Mesodermal cell (in vitro differentiated cells): ENCODE results near the gene HIBCH.

Experiments
- H3K27ac ChIP-seq: 2 replicates; pipeline ENCODE4 v1.7.0; 2013; ENCODE audit warnings: mild to moderate bottlenecking, low read depth, low read length, moderate library complexity; ENCODE audit not compliant: severe bottlenecking
- H3K36me3 ChIP-seq: 2 replicates; pipeline ENCODE4 v1.7.1; 2013; ENCODE audit warnings: mild to moderate bottlenecking, low read length, moderate library complexity; ENCODE audit not compliant: control insufficient read depth, insufficient read depth
- H3K4me1 ChIP-seq: one replicate; pipeline ENCODE4 v1.7.1; 2013; ENCODE audit warnings: mild to moderate bottlenecking, low read length; ENCODE audit not compliant: insufficient read depth, control insufficient read depth, poor library complexity, severe bottlenecking
- H3K4me3 ChIP-seq: 2 replicates; pipeline ENCODE4 v1.7.0; 2013; ENCODE audit warnings: low read length, control low read depth, mild to moderate bottlenecking; ENCODE audit not compliant: insufficient read depth, poor library complexity, severe bottlenecking; ENCODE audit errors: extremely low read depth
- H3K9me3 ChIP-seq: 2 replicates; pipeline ENCODE4 v1.7.1; 2013; ENCODE audit warnings: mild to moderate bottlenecking, low read length, moderate library complexity; ENCODE audit not compliant: control insufficient read depth
- WGBS, 2 experiments: methylation state at CpG; one replicate each; pipeline ENCODE4 v1.1.5; 2013; ENCODE audit warnings: missing lambda C conversion rate in 2 of 2; ENCODE audit not compliant: insufficient coverage in 2 of 2; 5-methylcytosine and 5-hydroxymethylcytosine counted together

HIBCH gene

DNA sequence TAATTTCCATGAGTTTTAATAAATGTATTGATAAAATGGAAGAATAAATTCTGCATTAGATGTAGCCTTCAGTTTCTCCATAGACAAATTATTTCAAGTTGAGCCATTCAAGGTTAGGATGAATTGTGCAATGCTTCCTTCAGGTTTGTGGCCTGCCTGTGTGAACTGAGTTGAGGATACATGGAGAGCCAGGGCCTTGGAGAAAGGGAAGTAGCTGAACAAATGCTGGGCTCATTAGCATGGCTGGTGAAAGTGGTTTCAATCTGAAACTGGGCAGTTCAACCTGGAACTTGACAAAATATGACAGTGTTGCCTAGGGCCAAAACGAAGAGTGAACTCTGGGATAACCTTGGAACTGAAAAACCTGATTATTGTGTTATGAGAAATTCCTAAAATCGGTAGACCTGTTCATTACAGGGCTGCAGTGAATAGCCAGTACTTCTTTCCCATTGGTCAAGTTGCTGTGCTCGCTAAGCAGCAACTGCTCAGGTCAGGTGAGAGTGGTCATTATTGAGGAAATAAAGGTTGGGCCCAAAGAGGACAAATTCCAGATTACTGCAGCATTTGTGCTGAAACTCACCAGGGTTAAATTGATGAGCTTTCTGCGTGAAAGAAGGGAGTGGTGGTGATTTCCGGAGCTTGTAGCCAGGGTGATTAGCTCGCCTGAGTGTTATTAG is 36.5 kb upstream of the HIBCH start:
- Histone ChIP-seq H3K4me3 (no peak overlapping the region), H3K36me3 (no peaks in the 10 kb centered on the region), H3K4me1 (peaks cover 17% of the 10 kb centered on the region), H3K27ac (no peak overlapping the region), H3K9me3 (no peaks in the 10 kb centered on the region)
- WGBS, 2 experiments = 77 to 87% methylated on average over 5 to 6 of the region's 6 CpGs

DNA sequence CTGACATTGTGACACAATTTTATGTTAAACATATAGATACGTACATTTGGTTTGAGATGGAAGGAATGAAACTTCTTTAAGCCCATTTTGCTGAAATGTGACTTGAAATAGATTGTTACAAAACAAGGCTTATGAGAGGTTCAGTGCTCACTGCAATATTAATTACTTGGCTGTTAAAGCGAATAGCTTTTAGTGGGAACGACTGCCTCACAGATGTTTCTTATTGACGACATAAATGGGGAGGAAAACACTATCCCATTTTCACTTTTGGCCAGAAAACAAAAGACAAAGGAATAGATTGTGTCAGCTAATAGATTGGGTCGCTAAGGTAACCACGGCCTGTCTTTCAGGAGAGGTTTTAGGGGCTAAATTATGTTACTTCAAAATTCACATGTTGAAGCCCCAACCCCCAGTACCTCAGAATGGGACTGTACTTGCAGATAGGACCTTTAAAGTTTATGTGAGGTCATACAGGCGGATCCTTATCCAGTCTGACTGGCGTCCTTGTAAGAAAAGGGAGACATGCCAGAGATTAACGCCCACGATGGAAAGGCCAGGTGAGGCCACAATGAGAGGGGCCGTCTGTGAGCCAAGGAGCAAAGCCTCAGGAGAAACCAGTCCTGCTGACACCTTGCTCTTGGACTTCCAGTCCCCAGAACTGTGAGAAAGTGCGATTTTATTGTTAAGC is 34.5 kb upstream of the HIBCH start:
- Histone ChIP-seq H3K9me3 (no peaks in the 10 kb centered on the region), H3K36me3 (no peaks in the 10 kb centered on the region), H3K4me1 (peaks cover 14% of the 10 kb centered on the region), H3K4me3 (no peak overlapping the region), H3K27ac (no peak overlapping the region)
- 89 to 92% methylated on average over 8 of the region's 12 CpGs for WGBS, 2 experiments

DNA sequence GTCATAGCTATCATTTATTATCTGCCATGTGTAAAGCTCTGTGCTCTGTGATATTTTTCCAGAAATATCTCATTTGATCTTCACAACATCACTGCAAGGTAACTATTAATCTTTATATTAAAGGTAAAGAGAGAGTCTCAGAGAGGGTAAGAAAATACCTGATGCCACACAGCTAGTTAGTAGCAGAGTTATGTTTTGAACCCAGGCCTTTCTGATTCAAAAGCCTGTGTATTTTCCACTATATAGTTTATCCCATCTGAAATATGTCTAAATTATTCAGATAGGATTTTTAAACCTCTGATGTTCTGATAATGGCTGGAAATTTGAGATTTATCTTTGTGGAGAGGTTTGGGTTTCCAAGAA is 33.9 kb upstream of the HIBCH start:
- Histone ChIP-seq H3K4me1 (peaks cover 14% of the 10 kb centered on the region), H3K36me3 (no peaks in the 10 kb centered on the region), H3K9me3 (no peaks in the 10 kb centered on the region), H3K27ac (peak overlapping the region; percentile 77), H3K4me3 (no peak overlapping the region)

DNA sequence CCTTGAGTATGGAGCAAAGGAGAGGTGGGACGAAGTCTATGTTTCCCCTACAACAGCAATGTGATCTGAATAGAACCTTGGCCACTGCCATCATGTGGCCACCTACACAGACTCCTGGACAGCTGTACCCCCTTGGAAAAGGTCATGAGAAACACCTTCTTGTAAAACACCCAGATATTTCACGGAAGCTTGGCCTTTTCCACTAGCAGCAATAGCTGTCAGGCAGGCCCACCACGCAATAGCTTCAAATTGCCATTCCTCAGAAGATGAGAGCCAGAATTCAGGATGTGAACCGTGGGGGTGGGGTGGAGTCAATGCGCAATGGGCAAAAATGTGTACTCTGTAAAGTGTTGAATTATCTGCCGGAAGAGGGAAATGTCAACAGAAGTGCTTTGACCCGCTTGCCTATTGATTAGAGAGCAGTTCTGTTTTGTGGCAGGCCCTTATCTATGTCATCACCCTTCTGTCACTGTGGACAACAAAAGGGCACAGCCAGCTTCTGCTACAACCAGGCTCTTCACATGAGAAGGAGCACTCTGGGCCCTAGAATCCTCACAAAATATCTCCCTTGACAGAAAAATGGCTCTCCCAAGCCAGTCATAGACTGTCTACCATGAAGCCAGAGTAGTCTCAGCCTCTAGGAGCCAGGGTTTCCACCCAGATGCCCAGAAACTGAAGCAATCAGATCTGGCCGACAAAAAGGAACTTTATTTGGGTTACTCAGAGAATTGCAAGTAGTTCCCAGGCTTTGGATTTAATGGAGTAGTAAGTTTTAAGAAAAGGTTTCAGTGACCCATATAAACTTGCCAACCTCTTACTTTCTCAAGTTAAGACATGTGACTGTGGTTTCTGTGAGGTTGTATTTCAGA is 33.3 kb upstream of the HIBCH start:
- Histone ChIP-seq H3K4me1 (peaks cover 14% of the 10 kb centered on the region), H3K27ac (peak overlapping the region; percentile 77), H3K36me3 (no peaks in the 10 kb centered on the region), H3K9me3 (no peaks in the 10 kb centered on the region), H3K4me3 (no peak overlapping the region)
- WGBS, 2 experiments = 70 to 73% methylated on average over 6 to 7 of the region's 8 CpGs

DNA sequence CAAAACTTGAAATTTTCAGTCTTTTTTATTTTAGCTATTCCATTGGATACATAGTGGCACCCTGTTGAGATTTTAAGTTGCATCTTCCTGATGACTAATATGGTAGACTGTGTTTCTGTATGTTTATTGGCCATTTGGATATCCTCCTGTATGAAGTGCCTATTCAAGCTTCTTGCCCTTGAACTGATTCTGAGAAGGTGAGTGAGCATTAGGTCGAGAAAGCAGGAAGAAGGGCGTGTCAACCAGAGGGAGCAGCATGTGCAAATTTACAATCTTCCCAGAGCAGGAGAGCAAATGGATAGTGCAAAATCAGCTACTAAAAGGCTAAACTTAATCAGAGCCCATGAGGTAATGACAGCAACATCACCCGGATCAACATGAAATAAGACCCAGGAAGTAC is 32.3 kb upstream of the HIBCH start:
- Histone ChIP-seq H3K4me1 (peaks cover 14% of the 10 kb centered on the region), H3K4me3 (no peak overlapping the region), H3K9me3 (no peaks in the 10 kb centered on the region), H3K36me3 (no peaks in the 10 kb centered on the region), H3K27ac (no peak overlapping the region)
- 93 to 100% methylated on average over 2 to 3 of the region's 3 CpGs for WGBS, 2 experiments

DNA sequence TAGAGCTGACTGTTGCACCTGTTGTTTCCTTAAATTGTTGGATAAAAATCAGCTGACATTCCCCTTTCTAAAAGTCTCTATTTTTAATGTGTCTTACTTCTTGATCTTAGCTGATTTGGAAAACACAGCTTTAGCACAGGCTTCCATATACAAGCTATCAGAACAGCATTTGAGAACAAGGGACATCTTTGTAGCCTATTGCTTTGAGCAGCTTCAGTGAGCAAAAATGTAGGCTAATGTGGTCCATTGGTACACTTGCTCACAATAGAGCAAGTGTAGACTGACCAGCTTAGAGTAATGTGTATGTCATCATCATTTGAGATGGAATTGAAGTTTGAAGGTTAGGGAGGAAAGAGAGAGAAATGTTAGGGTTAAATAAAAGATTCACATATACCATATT is 30.7 kb upstream of the HIBCH start:
- Histone ChIP-seq H3K36me3 (no peaks in the 10 kb centered on the region), H3K9me3 (no peaks in the 10 kb centered on the region), H3K4me3 (no peak overlapping the region), H3K4me1 (peaks cover 14% of the 10 kb centered on the region), H3K27ac (no peak overlapping the region)

DNA sequence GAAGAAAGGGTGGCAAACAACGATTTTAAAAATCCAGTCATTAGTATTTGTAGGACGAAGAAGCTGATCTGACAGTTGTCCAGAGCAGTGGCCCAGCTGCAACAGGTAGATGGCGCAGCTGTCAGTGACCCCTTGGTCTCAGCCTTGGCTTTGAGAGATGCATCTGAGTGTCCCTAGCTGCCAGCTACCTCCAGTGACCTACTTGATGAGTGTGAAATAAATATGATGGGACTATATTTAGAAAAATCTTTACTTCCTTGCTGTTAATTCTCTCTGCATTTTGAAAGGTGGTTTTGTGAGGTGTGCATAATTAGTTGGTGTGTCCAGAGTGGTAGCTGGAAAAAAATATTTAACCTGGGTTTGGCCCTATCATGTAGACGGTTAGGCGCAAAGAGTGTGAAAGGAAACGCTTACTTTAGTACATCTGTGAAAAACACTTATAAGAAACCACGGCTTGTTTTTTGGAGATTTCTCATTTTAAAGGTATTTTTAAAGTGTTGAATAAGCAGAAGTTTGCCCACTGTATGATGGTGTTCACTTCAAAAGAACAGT is 24.7 kb upstream of the HIBCH start:
- 45 to 52% methylated on average over 6 to 7 of the region's 7 CpGs for WGBS, 2 experiments
- peaks cover 8% of the 10 kb centered on the region for H3K4me1 ChIP-seq
- H3K36me3 ChIP-seq = no peaks in the 10 kb centered on the region
- no peaks in the 10 kb centered on the region for H3K9me3 ChIP-seq
- peak overlapping the region; percentile 73 for H3K27ac ChIP-seq
- peak overlapping the region; percentile 62 for H3K4me3 ChIP-seq

DNA sequence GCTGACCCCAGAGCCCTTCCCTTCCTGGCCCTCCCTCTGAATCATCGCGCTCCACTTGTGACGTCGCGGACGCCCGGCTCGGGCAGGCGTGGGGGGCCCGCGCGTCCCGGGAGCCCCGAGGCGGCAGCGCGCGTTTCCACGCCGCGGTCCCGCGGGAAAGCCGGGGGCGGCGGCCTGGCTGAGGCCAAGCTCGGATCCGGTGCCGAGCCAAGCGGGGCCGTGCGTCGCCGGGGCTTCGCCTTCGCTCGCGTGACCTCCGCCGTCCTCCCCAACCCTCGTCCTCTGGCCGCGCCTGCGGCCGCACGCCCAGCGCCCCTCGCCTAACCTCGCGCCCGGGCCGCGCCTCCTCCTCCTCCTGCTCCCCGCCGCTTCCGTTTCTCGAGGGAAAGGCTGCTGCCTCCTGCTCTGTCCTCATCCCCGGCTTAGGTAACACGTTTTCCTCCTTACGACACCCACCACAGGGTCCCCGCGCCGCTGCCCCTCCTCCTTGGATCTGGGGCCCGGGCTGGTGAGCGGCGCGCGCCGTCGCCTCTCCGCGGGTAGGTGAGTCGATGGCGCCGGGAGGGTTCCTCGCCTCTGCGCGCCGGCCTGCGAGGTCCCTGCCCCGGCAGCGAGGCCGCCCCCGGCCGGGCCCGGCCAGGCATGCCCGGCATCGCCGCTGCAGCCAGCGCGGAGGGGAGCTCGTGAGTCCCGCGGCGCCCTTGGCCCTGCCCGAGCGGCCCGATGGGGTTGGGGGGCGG is 24.1 kb upstream of the HIBCH start, which contains the start of gene INPP1:
INPP1 (plus strand) TSS at position 54 of the 740 bp plus-strand sequence. CDS start 16,514 bp downstream, outside the sequence.
- Histone ChIP-seq H3K27ac (peak within 1 kb of the TSS; percentile 73), H3K36me3 (no peaks in the 10 kb centered on the region), H3K9me3 (no peaks in the 10 kb centered on the region), H3K4me1 (peaks cover 8% of the 10 kb centered on the region), H3K4me3 (peak within 1 kb of the TSS; percentile 62)
- WGBS, 2 experiments = 1 to 3% methylated on average over 66 to 83 of the region's 99 CpGs

DNA sequence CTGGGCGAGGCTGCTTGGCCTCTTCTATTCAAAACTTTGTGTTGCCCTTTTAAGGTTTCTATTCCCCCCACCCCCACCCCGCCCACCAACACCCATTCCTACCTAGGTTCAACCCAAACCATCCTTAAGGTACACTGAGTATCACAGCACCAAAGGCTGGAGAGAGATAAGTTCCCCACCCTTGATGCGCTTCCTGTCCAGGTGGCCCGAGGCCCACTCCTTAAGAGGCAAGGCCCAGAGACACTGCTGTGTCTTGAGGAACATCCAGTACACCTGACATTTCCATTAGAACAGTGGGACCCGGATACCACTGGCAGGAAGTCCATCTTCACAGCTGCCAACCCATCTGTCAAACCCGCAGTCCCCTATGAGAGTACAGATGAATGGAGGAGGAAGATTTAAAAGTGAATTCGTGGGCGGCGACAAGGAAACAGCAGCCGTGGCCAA is 23.5 kb upstream of the HIBCH start:
- no peaks in the 10 kb centered on the region for H3K36me3 ChIP-seq
- WGBS, 2 experiments = 46 to 57% methylated on average over 7 of the region's 10 CpGs
- H3K4me1 ChIP-seq = peaks cover 8% of the 10 kb centered on the region
- peak overlapping the region; percentile 73 for H3K27ac ChIP-seq
- no peaks in the 10 kb centered on the region for H3K9me3 ChIP-seq
- peak overlapping the region; percentile 62 for H3K4me3 ChIP-seq

DNA sequence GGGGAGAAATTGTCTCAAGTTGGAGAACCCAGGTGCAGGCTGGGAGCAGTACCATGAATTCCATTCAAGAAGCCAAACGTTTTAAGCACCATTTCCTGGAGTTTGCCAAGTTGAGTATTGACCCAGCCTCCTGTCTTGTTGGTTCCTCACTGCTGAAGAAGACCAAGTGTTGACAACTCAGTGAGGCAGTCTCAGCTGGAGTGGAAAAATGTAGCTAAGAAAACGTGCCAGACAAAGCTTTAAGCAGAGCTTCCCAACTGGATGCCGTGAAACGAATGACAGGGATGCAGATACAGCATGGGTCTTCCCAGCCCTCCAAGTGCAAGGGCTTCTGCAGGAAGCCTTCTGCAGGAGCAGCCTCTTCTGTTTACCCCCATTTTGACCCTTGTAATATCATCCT is 23.0 kb upstream of the HIBCH start:
- 69 to 70% methylated on average over 4 of the region's 4 CpGs for WGBS, 2 experiments
- Histone ChIP-seq H3K4me3 (no peak overlapping the region), H3K27ac (no peak overlapping the region), H3K36me3 (no peaks in the 10 kb centered on the region), H3K9me3 (no peaks in the 10 kb centered on the region), H3K4me1 (peaks cover 8% of the 10 kb centered on the region)
